Non-pigmented ciliary epithelial cell (primary cell): Measurements from ENCODE around the gene KIF13A.
"Not testable (repeated sequence)": the region's sequence is repeated elsewhere in the genome, so short reads cannot be mapped to it uniquely, and the experiment has no call there.

Experiments used
- DNase-seq: peaks from one replicate; pipeline ENCODE4 v3.0.0-alpha.2; 2010; ENCODE audit warnings: low read depth

KIF13A gene

DNA sequence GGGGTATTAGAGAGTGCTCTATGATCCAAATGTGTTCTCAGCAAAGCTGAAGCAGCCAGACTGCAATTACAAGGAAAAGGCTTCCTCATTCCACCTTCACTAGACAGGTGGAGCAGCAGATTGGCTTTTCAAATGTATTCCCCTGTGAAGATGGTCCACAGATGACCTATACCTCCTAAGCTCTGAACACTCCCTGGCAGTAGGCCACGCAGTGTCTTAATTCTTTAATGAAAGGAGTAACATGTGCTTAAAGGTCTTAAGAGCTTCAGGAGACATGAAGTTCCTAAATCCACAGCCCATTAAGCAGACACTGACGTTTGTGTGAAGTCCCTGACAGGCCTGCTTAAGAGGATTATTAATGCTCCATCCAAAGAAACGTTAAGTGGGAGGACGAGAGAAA lies 141.8 kb downstream of the KIF13A start:
- DNase-seq: no peak

DNA sequence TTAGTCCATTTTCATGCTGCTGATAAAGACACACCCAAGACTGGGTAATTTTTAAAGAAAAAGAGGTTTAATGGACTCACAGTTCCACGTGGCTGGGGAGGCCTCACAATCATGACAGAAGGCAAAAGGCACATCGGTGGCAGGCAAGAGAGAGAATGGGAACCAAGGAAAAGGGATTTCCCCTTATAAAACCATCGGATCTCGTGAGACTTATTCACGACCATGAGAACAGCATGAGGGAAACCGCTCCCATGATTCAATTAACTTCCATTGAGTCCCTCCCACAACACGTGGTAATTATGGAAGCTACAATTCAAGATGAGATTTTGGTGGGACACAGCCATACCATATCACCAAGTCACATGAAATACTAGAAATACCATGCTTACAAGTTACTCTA lies 142.5 kb downstream of the KIF13A start:
- DNase-seq: not testable (repeated sequence)

DNA sequence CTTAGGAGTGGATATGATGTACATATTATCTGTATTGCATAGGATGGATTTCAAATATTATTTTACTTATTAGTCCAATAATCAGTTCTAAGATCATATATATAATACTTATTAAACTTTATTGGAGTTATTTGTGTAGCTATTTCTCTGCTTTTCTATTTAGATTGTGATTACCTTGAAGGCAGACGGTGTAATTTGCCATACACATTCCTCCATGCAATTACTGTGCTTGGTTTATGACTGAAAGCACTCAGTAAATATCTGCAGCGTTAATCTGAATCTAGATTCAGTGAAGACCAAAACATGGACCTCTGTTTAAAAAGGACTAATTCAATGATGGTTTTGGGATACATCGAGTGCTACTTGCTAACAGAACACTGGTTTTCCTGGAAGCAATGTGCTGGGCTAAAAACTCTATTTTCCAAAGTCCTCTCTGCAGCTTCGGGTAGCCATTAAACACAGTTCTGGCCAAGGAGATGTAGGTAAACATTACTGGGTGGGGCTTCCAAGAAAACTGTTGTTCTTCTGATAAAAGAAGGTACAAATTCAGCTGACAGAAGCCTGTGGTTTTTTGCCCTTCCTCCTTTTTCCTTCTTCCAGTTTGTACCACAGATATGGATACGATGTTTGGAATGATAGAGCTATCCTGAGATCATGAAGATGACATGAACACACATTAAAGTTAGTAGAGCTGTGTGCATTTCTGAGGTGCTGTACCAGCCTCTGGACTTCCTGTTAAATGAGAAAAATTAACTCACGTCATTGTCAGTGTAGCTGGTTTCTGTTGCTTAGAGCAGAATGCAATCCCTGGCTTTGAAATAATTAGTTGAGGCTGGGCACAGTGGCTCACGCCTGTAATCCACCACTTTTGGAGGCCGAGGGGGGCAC lies 144.3 kb downstream of the KIF13A start:
- no peak for DNase-seq

DNA sequence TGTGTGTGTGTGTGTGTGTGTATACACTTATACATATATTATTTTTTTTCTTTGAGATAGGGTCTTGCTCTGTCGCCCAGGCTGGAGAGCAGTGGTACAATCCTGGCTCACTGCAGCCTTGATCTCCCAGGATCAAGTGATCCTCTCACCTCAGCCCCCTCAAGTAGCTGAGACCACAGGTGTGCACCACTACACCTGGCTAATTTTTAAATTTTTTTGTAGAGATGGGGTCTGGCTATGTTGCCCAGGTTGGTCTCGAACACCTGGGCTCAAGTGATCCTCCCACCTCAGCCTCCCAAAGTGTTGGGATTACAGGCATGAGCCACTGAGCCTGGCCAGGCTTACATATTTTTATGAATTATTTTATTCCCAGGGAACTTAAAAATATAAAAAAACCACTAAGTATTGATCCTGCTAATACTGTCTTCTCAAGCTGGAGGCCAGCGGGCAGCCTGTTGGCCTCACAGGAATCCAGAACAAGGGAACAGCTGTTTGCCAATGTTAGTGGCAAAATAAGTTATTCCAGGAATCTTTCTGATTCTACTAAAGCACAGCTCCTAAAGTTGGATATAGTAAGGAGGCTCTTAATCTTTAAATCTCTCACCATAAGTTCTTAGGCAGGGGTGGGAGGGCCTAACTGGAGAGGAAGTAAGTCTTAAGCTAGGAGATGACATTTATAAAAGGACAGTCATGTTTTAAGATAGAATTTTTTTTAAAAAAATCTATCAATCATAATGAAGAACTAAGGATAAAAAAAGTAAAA lies 145.2 kb downstream of the KIF13A start:
- DNase-seq: no peak

DNA sequence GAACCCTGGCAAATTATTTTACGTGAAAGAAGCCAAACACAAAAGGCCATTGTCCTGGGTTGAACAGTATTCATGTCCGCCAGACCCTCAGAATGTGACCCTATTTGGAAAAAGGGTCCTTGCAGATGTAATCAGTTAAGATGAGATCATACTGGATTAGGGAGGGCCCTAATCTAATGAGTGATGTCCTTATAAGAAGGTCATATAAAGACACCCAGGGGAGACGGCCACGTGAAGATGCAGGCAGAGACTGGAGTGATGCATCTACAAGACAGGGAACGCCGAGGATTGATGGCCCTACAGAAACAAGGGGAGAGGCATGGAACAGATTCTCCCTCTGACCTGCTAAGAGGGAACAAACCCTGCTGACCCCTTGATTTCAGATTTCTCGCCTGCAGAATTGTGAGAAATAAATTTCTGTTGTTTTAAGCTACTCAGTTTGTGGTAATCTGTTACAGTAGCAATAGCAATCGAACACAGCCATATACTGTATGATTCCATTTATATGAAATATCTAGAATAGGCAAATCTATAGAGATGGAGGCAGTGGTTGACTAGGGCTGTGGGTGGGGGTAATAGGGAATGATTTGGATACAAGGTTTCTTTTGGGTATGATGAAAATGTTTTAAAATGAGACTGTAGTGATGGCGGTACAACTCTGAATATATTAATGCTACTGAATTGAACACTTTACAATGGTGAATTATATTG lies 147.8 kb downstream of the KIF13A start:
- DNase-seq: no peak

DNA sequence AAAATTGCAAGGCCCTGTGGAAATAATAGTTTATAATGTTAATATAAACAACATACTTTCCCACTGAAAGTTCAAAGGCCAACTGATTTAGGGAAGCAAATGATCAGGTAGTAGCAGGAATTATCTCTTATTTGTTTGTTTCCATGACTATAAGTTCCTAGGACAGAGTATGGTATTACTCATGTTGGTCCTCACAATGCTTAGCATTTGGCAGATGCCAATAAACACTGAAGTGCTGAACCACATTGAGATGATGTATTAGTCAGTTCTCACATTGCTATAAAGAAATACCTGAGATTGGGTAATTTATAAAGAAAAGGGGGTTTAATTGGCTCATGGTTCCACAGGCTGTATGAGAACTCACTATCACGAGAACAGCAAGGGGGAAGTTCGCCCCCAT lies 151.1 kb downstream of the KIF13A start:
- no peak for DNase-seq

DNA sequence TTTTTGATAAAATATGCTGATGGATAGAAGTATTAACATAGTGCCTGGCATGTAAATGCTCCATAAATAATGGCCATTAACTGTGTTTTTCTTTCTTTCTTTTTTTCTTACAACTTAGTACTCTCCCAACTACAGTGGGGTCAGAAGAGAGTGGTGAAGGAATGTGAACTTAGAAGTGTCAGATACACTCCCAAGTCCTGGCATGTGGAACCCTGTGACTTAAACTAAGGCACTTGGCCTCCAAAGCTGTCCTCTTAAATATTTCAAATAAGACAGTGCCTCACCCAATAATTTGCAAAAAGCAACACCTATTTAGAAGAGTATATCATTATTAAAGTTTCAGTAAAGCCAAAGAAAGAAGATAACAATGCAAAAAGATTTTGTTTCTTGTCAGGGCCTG lies 151.7 kb downstream of the KIF13A start:
- DNase-seq: no peak

DNA sequence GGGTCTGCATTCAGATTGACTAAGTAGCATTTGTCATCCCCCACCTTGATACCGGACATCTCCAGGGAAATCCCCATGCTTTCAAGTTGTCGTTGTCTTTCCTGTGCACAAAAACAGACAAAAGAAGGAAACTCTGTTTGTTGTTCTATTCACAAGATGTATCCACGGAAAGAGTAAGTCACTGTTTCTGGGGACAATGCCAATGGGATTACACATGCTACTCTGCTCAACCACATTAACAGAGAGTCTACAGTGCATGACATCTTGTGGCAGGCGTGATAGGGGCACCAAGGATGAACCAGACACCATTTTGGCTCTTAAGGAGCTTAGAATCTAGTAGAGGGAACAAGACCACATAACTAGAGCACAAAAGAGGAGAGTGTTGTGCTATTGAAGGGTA lies 156.3 kb downstream of the KIF13A start:
- DNase-seq: no peak

DNA sequence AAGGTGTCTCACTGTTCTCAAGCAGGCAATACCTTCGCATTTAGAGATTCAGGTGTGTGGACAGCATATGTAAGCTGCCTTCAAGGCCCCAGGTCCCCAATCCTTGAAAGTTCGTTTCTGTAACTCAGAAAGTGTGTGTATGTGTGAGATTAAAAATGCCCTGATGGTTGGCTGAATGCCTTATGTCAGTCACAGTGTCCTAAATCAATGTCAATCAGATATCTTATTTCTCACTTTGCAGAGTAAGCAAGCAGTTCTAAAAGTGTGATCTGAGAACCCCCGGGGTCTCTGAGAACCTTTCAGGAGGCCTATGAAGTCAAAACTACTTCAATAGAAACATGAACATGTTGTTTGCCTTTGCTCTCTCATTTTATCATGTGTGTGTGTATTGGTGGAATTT lies 157.5 kb downstream of the KIF13A start:
- DNase-seq: no peak

DNA sequence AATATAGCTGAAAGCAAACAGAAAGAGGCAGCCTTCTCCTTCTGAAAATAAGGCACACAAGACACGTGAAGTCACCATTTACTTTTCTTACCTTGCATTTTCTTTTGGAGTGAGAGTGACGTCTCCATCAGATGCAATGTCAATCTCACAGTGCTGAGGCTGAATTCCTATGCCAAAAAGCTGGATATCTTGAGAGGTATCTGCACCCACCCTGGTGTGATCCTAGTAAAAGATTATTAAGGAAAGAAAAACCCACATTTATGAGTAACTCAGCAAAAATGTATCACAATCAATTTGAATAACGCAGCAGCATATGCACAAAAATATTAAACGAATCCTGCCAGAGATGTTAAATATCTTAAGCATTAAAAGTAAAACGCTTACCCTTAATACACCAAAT lies 159.3 kb downstream of the KIF13A start:
- DNase-seq: no peak

DNA sequence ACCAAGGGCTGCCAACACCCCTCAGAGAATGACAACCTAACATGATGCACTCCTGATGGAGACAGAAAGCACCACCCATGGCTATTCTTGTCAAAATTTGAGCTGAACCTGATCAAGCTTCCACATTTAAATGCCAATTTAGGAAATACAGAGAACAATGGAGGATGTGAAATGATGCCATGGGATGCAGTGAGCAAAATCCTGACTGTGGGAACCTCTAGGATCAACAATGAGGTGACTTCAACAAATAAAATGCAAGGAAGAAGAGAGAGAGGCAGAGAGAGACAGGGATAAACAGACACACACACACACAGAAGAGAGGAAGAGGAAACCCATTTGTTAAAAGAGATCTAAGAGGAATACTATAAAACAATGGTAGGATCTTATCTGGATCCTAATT lies 161.1 kb downstream of the KIF13A start:
- DNase-seq: no peak

DNA sequence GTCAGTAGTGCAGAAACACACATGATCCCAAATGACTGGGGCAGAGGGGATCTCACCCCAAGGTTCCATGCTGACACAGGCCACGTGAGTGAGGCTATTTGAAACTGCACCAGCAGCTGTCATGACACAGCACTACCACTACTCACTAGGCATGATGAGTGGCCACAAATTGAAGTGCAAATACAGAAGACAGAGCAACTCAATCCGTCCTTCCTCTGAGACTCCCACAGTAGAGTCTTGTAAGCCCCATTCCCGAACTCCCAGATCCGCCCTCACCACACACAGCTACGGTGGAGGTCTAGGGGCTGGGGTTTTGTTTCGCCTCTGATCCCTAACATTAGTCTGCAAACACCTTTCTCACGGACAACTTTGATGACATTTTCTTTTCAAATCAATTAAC lies 167.4 kb downstream of the KIF13A start:
- DNase-seq: no peak

DNA sequence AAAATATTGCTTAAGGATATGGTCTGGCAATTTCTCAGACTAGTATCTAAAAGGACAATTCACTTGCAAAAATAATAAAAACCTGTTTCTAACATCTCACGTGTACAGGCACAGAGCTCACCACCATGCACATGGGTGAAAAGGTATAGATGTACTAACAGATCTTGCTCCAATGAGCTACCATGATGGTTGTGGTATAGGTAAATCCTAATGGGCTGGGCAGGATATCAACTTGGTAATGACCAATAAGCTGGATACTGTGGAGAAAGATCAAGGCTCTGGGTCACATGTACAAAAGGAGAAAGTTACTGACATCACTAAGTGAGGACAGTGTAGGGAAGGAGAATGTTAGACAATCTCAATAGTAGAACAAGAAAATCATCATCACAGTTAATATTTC lies 169.7 kb downstream of the KIF13A start:
- no peak for DNase-seq

DNA sequence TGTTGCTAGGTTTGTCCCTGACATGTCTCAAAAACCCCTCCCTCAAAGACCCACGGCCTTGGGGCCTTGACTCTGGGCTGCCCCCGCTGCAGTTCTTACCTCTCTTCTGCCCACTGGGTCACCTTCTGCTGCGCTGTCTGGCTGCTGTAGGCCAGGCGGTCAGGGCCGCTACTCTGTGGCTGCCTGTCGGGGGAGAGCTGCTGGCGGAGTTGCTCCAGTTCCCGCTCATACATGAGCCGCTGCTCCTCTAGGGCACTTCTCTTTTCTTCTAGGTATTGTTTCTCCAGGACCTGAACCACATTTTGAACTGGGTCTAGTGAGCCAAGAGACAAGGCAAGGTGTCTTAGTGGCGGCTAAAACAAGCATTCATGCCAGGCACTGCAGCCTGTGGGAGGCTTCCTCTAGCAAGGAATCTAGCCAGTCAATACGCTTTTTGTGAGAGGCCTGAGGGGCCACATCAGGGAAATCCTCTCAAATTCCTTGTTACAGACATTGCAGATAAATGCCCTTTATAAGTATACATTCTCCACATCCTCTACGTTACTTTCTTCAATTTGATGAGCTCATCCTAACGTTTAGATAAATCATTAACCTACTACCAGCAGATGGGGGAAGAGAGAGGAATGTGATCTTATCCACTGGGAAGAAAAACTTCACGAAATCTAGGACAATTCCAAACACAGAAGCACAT lies 170.4 kb downstream of the KIF13A start:
- DNase-seq: no peak

DNA sequence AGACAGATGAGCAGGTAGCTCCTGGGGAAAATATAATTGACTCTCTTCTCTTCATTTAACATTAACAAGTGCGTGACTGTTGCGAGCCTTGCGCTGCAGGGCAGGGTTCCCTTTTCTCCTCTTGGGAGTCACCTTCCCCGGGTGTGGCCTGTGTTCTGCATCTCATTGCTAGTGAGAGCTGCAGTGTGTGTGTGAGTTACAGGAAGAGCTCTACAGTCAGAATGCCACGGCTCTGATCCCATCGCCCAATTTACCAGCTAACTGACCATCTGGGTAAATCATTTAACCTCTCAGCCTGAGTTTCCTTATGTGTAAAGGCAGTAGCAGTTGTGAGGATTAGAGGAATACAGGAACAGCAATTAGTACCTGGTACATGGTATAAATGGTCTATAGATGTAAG lies 173.9 kb downstream of the KIF13A start:
- DNase-seq: no peak

DNA sequence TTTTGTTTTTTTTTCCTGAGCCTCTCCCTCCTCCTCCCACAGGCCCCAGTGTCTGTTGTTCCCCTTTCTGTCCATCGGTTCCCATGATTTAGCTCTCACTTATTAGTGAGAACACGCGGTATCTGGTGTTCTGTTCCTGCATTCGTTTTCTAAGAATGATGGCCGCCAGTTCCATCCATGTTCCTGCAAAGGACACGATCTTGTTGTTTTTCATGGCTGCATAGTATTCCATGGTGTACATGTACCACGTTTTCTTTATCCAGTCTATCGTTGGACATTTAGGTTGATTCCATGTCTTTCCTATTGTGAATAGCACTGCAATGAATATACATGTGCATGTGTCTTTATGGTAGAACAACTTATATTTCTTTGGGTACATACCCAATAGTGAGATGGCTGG lies 175.1 kb downstream of the KIF13A start:
- no peak for DNase-seq

DNA sequence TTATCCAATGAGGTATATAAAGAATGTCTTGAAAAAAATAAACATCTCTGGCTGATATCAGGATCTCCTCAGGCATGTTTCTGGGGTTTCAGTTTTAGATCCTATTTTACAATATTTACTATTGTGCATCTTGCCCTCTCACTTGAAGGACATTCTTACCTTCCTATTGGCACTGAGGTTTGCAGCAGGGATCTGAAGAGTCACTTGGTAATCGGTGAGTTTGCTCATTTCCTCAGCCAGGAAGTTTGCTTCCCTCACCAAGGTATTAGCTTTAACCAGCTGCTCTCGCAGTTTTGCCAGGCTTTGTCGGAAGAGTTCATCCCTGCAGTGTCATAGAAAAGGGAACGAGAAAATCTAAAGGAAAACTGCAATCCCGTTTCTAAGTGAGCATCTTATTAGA lies 178.8 kb downstream of the KIF13A start:
- DNase-seq: no peak

DNA sequence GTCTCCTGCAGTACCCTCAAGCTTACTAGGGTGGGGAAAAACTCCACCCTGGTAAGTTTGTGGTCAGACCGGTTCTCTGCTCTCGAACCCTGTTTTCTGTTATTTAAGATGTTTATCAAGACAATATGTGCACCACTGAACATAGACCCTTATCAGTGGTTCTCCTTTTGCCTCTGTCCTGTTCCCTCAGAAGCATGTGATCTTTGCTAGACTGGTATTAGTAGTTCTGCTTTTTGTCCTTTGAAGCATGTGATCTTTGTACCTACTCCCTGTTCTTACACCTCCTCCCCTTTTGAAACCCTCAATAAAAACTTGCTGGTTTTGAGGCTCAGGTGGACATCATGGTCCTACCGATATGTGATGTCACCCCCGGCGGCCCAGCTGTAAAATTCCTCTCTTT lies 180.0 kb downstream of the KIF13A start:
- not testable (repeated sequence) for DNase-seq

DNA sequence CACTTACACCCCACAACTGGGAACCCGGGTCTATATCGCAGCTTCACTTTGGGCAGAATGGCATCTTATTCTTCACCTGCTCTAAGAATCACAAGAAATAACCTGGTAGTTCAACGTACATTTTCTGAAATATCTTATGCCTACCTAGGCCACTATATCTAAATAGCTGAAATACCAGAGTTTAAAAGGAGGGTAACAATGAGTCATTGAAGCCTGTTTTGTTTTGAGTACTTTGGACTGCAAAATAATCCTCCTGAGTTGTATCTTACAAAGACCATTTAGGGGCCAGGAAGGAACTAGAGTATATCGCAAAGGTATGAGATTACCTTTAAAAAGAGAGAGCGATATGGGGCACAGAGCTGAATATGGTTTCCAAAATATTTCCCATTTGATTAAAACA lies 184.0 kb downstream of the KIF13A start:
- no peak for DNase-seq

DNA sequence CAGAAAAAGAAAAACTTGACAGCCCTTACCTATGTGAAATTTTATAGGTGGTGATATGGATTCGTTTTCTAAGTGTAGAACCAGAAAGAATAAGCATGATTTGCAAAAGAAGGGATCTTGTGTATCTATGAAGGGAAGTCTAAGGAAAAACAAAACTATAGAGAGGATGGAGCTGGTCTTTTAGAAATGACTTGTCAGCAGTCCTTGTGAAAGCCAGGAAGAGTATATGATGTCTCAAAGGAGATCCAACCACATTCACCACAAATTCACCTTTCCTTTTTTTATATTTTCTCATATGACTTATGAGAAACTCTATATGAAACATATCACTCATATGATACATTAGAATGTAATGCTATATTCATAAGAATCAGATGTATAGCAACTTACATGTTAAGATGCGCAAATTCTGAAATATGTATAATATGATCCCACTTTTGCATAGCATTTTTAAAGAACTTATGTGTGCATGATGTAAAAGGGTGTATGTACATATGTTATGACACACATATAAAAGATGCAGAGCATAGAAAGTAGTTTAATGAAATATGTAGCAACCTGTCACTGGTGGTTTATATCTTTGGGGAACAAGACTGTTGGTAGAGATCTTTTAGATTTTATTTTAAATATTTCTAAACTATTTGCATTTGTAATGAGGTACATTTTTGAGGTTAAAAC lies 188.8 kb downstream of the KIF13A start:
- DNase-seq: no peak

DNA sequence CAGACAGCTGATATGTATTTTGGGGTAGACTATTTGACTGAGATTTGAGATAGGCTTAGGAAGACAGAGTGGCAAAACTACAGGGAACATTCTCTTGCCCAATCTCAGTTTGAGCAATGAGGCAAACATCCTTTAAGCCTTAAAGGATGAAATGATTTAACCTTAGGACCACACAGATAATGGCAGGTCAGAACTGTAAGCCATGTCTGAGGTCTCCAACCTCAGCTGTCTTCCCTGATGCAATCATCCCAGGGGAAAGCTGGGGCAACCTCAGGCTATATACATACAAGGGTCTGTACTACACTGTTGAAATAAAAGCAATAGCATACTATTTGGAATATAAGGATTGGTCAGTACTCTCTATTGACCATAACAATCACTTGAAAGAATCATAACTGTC lies 196.9 kb downstream of the KIF13A start:
- DNase-seq: no peak
